ENCODE measurements around the gene FBXO46. TPM values are rescaled to one million over a fixed set of nuclear protein-coding genes. Genes with fewer than 3 reads are reported as not detected.

FBXO46 gene
- polyA plus RNA-seq, 2 of the 4 experiments (the other 2 are of a cell fraction) = 4.9 to 12.7 TPM

GRCh38 chr19:45770192-45771101, 39.8 kb upstream of the FBXO46 start (continued):
- peak; percentile 47; the same call in 1 of the 2 replicates for TF ChIP-seq HMGXB4 (CRISPR knock-in tag; IDR thresholded peaks at IDR 0.05; ENCODE audit: borderline replicate concordance)
- TF ChIP-seq ATOH8 (CRISPR knock-in tag; IDR thresholded peaks at IDR 0.05; ENCODE audit: low read depth) = peak; percentile 4; the same call in 1 of the 2 replicates
- peak; percentile 79 to 96 for TF ChIP-seq JUN (IDR thresholded peaks at IDR 0.05)
- TF ChIP-seq RFX5 (IDR thresholded peaks at IDR 0.05) = peak; percentile 79
- TF ChIP-seq, protein P1, sequence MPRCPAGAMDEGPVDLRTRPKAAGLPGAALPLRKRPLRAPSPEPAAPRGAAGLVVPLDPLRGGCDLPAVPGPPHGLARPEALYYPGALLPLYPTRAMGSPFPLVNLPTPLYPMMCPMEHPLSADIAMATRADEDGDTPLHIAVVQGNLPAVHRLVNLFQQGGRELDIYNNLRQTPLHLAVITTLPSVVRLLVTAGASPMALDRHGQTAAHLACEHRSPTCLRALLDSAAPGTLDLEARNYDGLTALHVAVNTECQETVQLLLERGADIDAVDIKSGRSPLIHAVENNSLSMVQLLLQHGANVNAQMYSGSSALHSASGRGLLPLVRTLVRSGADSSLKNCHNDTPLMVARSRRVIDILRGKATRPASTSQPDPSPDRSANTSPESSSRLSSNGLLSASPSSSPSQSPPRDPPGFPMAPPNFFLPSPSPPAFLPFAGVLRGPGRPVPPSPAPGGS (IDR thresholded peaks at IDR 0.05) = peak; percentile 63; the same call in 1 of the 3 replicates
- peak; percentile 92 for TF ChIP-seq TFCP2L1 (CRISPR knock-in tag; IDR thresholded peaks at IDR 0.05)
- no peak for TF ChIP-seq CHD2 (IDR thresholded peaks at IDR 0.05; ENCODE audit: low read length, partially characterized antibody)

DNA sequence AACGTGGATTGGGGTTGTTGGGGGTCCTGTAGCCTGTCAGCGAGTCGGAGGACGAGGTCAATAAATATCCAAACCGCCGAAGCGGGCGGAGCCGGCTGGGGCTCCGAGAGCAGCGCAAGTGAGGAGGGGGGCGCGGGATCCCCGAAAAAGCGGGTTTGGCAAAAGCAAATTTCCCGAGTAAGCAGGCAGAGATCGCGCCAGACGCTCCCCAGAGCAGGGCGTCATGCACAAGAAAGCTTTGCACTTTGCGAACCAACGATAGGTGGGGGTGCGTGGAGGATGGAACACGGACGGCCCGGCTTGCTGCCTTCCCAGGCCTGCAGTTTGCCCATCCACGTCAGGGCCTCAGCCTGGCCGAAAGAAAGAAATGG, 39.1 kb upstream of the FBXO46 start:
- 3% methylated on average over 28 of the region's 28 CpGs for whole genome bisulfite sequencing (ENCODE audit: missing lambda C conversion rate)
- DNase-seq (ENCODE audit: low read depth in 1 of 2, low spot score in 1 of 2) (peak; percentile 41 to 70), ATAC-seq (peak; percentile 6 to 7; a peak in 4 of 6 replicates), FAIRE-seq (no peak)
- Histone ChIP-seq H3K9me3 (no peaks in the 10 kb centered on the region), H3K4me2 (peak overlapping the region; percentile 86), H3K4me3 (peak overlapping the region; percentile 45), H3K4me1 (peaks cover 18% of the 10 kb centered on the region), H3K27ac (peak overlapping the region; percentile 71 to 87)
- ChIA-PET CTCF (interaction anchor here (0.6 to 74.3 kb wide), 27 partner anchors 14 to 1118 kb away, joined by 3 to 2204 read pairs (median 7); partner anchors contain the start of genes DMPK, DMWD, FBXO46 and FOXA3), POLR2A (interaction anchor here (0.6 to 4.5 kb wide), 24 partner anchors 8 to 183 kb away, joined by 3 to 68 read pairs (median 6); partner anchors contain the start of genes DMPK, DMWD, FBXO46 and IRF2BP1)
- peak; percentile 14 for TF ChIP-seq POLR2A (IDR thresholded peaks at IDR 0.05; ENCODE audit: low read length)
- TF ChIP-seq, protein P2, sequence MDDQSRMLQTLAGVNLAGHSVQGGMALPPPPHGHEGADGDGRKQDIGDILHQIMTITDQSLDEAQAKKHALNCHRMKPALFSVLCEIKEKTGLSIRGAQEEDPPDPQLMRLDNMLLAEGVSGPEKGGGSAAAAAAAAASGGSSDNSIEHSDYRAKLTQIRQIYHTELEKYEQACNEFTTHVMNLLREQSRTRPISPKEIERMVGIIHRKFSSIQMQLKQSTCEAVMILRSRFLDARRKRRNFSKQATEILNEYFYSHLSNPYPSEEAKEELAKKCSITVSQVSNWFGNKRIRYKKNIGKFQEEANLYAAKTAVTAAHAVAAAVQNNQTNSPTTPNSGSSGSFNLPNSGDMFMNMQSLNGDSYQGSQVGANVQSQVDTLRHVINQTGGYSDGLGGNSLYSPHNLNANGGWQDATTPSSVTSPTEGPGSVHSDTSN (IDR thresholded peaks at IDR 0.05) = peak; percentile 14; the same call in 1 of the 2 replicates
- TF ChIP-seq E2F6 (IDR thresholded peaks at IDR 0.05; ENCODE audit: borderline replicate concordance, low read depth) = 0 out of 2 replicates have a peak, but pooled peaks have one; percentile 9
- TF ChIP-seq MAZ (IDR thresholded peaks at IDR 0.05; ENCODE audit: borderline replicate concordance, low read depth, low read length) = 0 out of 2 replicates have a peak, but pooled peaks have one; percentile 29
- no peak for TF ChIP-seq HOXA7 (CRISPR knock-in tag; IDR thresholded peaks at IDR 0.05)
- TF ChIP-seq KDM5A (IDR thresholded peaks at IDR 0.05) = peak; percentile 54; the same call in 1 of the 2 replicates
- TF ChIP-seq RARB (CRISPR knock-in tag; IDR thresholded peaks at IDR 0.05) = no peak
- TF ChIP-seq, protein P1 (IDR thresholded peaks at IDR 0.05) = peak; percentile 27; the same call in 1 of the 3 replicates
- TF ChIP-seq JUNB (IDR thresholded peaks at IDR 0.05) = no peak
- no peak for TF ChIP-seq HOXB13 (CRISPR knock-in tag; IDR thresholded peaks at IDR 0.05; ENCODE audit: low read depth)
- TF ChIP-seq MYC (IDR thresholded peaks at IDR 0.05; ENCODE audit: borderline replicate concordance, low read length) = no peak
- TF ChIP-seq BHLHE40 (IDR thresholded peaks at IDR 0.05; ENCODE audit: low read depth, low read length) = no peak
- no peak for TF ChIP-seq EHMT2 (IDR thresholded peaks at IDR 0.05; ENCODE audit: low read depth)
- TF ChIP-seq TFCP2L1 (CRISPR knock-in tag; IDR thresholded peaks at IDR 0.05) = 0 out of 2 replicates have a peak, but pooled peaks have one; percentile 52
